A549 (cell line): ENCODE data around the gene ACVR1. TPM values are rescaled to one million over a fixed set of nuclear protein-coding genes. Genes with fewer than 3 reads are reported as not detected.
A peak's percentile ranks its signal among the peaks of the same experiment; 100 is the strongest.

Source experiments
- ATAC-seq, 2 experiments: fragments of 200-7000 bp in 1 of 2; fragments of >200 bp in 1 of 2; cut with Nextera tagmentation in 1 of 2; cut with Tn5 transposase in 1 of 2; 3 replicates each; pipeline versions ENCODE4 v1.8.0 to v1.9.1; 2018 to 2020; ENCODE audit warnings: mild to moderate bottlenecking in 1 of 2, moderate library complexity in 1 of 2
- CTCF ChIA-PET: fragments of 300-600 bp; sonication (Branson Sonifier 250); formaldehyde crosslinking; extraction: SDS; loops from one replicate; lab custom pipeline; 2021; ENCODE audit warnings: antibody characterized with exemption, inconsistent platforms; lab: Yijun Ruan, JAX
- POLR2A ChIA-PET: fragments of 350-600 bp; formaldehyde crosslinking; extraction: SDS; loops from one replicate; lab custom pipeline; 2021; ENCODE audit warnings: antibody characterized with exemption, inconsistent platforms; lab: Yijun Ruan, JAX
- DNase-seq, 2 experiments: peaks; one replicate each; pipeline versions ENCODE4 v3.0.0 to v3.0.0-alpha.2; 2011 to 2016; ENCODE audit warnings: low read depth in 1 of 2, low spot score in 1 of 2
- FAIRE-seq: peaks from 2 replicates; lab custom pipeline; 2011; peaks lifted over from hg19 to GRCh38; lab: Jason Lieb, UNC
- H3K27ac ChIP-seq, 2 experiments: fragments of >200 bp; sonication (Bioruptor Twin); formaldehyde crosslinking; 3 replicates each; pipeline ENCODE4 v1.5.1; 2016 to 2017
- H3K4me1 ChIP-seq: fragments of >200 bp; sonication (Bioruptor Twin); formaldehyde crosslinking; 3 replicates; pipeline ENCODE4 v1.6.1; 2016
- H3K4me2 ChIP-seq: fragments of >200 bp; sonication (Bioruptor Twin); formaldehyde crosslinking; 3 replicates; pipeline ENCODE4 v1.6.1; 2016
- H3K4me3 ChIP-seq: fragments of >200 bp; sonication (Bioruptor Twin); formaldehyde crosslinking; 3 replicates; pipeline ENCODE4 v1.5.1; 2016
- H3K9me3 ChIP-seq: fragments of >200 bp; sonication (Bioruptor Twin); formaldehyde crosslinking; 3 replicates; pipeline ENCODE4 v1.6.1; 2016
- HDAC2 ChIP-seq: fragments of 200-600 bp; sonication (generic); IDR thresholded peaks from 2 replicates; pipeline ENCODE4 v1.6.1; 2016
- HOXB5 ChIP-seq: fragments of 250-450 bp; sonication (Bioruptor Pico); IDR thresholded peaks from 2 replicates; pipeline ENCODE4 v1.5.0; 2020; ENCODE audit warnings: mild to moderate bottlenecking, moderate library complexity
- JUN ChIP-seq, 2 experiments: fragments of >200 bp; sonication (Bioruptor Twin); formaldehyde crosslinking; IDR thresholded peaks; 2 replicates in 1 of 2; 3 replicates in 1 of 2; pipeline ENCODE4 v1.6.1; 2016 to 2017
- MAZ ChIP-seq: fragments of 150-350 bp; IDR thresholded peaks from 2 replicates; pipeline ENCODE4 v1.6.1; 2014; ENCODE audit warnings: antibody characterized with exemption, low read depth, low read length, borderline replicate concordance
- NFE2L2 ChIP-seq: fragments of 150-350 bp; conservative IDR thresholded peaks from 2 replicates; pipeline ENCODE4 v1.6.1; 2014; ENCODE audit warnings: low read length
- NPAS2 ChIP-seq: fragments of 250-450 bp; sonication (Bioruptor Pico); IDR thresholded peaks from 2 replicates; pipeline ENCODE4 v1.8.0; 2022; ENCODE audit warnings: mild to moderate bottlenecking, moderate library complexity, borderline replicate concordance
- NR3C1 ChIP-seq: fragments of >200 bp; sonication (Bioruptor Twin); formaldehyde crosslinking; IDR thresholded peaks from 3 replicates; pipeline ENCODE4 v1.6.1; 2017
- RAD21 ChIP-seq, 2 experiments: fragments of >200 bp in 1 of 2; sonication (Bioruptor Twin) in 1 of 2; formaldehyde crosslinking in 1 of 2; IDR thresholded peaks in 1 of 2; conservative IDR thresholded peaks in 1 of 2; 2 replicates in 1 of 2; 3 replicates in 1 of 2; pipeline ENCODE4 v1.6.1; 2012 to 2018; ENCODE audit warnings: inconsistent platforms in 1 of 2
- RNF2 ChIP-seq: fragments of 200-600 bp; sonication (generic); IDR thresholded peaks from 2 replicates; pipeline ENCODE4 v1.6.1; 2016; ENCODE audit warnings: low read depth, mild to moderate bottlenecking, antibody characterized with exemption, moderate library complexity, borderline replicate concordance
- SMC3 ChIP-seq: fragments of >200 bp; sonication (Bioruptor Twin); formaldehyde crosslinking; IDR thresholded peaks from 3 replicates; pipeline ENCODE4 v1.6.1; 2018; ENCODE audit warnings: inconsistent platforms
- ZFP36 ChIP-seq: fragments of 450-650 bp; IDR thresholded peaks from 2 replicates; pipeline ENCODE4 v1.6.1; 2014; ENCODE audit warnings: borderline replicate concordance; ENCODE audit not compliant: partially characterized antibody
- WGBS: methylation state at CpG from one replicate; pipeline ENCODE4 v1.1.6; 2017; ENCODE audit errors: missing lambda C conversion rate; 5-methylcytosine and 5-hydroxymethylcytosine counted together
- polyA minus RNA-seq: library from RNA; depleted of rRNA, polyadenylated mRNA; stranded (reverse); fragments of >200 nt; gene quantifications from 2 replicates; pipeline ENCODE4 v1.2.3, GENCODE V29; 2011; rRNA and poly(A)+ RNA removed
- polyA plus RNA-seq, 4 experiments: library from polyadenylated mRNA; depleted of rRNA in 3 of 4; stranded (reverse); fragments of >200 nt; fragmentation: RNase III in 1 of 4; extraction: RNeasy Plus Mini Kit Qiagen cat#74134 plus additional on column Dnase treatment in 1 of 4; gene quantifications; 2 replicates in 3 of 4; 3 replicates in 1 of 4; pipeline ENCODE4 v1.2.3, GENCODE V29; 2011 to 2017
- TF ChIP-seq, protein P1 (sequence below): IDR thresholded peaks from 2 replicates; pipeline ENCODE4 v1.6.1; 2012
- TF ChIP-seq, protein P2 (sequence below): fragments of >200 bp; sonication (Bioruptor Twin); formaldehyde crosslinking; IDR thresholded peaks from 3 replicates; pipeline ENCODE4 v1.6.1; 2016
- TF ChIP-seq, protein P3 (sequence below): fragments of 200-600 bp; sonication (generic); IDR thresholded peaks from 2 replicates; pipeline ENCODE4 v1.6.1; 2016; ENCODE audit warnings: antibody characterized with exemption, mild to moderate bottlenecking, moderate library complexity
- TF ChIP-seq, protein P4 (sequence below): fragments of 250-450 bp; sonication (Bioruptor Pico); IDR thresholded peaks from 2 replicates; pipeline ENCODE4 v1.5.0; 2020; ENCODE audit warnings: low read depth, mild to moderate bottlenecking, moderate library complexity
- TF ChIP-seq, protein P5 (sequence below): fragments of >200 bp; sonication (Bioruptor Twin); formaldehyde crosslinking; IDR thresholded peaks from 3 replicates; pipeline ENCODE4 v1.5.1; 2016

Gene ACVR1
- 21.6 and 33.6 TPM in 2 replicates for polyA plus RNA-seq (2011; rRNA removed)
- polyA plus RNA-seq (2012; cell fraction: cytosol; rRNA removed): 10.9 and 12.0 TPM in 2 replicates
- 12.6 and 13.9 TPM in 2 replicates for polyA plus RNA-seq (2012; cell fraction: nucleus; rRNA removed)
- 14.0 to 16.5 TPM (median 14.6 TPM) in 3 replicates for polyA plus RNA-seq (2017; fragmentation: RNase III; extraction: RNeasy Plus Mini Kit Qiagen cat#74134 plus additional on column Dnase treatment)
- 22.5 and 23.0 TPM in 2 replicates for polyA minus RNA-seq

DNA sequence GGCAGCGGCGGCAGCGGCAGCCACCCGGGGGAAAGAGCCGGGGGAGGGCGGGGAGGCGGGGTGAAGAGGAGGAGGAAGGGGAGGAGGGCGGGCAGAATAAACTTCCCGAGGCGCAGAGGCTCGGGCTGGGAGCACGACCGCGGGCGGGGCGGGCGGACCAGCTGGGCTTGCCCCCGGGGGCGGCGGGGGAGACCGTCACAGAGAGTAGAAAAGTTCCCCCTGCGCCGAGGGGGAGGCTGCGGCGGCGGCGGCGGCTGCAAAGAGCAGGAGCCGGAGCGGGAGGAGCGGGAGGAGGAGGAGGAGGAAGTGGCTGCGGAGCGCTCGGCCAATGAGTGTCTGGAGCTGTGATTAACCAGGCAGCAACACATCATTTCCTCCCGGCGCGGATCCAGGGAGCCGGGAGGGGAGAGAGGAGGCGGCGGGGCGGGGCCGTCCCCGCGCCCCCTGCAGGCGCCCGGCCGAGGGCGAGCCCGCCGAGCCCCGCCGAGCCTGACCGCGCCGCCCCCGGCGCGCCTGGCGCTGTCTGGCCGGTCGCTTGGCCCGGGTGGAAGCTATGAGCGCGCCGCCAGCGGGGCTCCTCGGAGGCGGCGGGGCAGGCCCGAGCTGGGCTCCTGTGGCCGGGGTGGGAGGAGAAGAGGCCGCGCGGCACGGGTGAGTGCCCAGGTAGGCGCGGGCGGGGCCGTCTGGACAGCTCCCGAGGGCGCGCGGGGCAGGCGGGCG, at the start of gene ACVR1:
ACVR1 (minus strand) TSS at position 265 of the 720 bp plus-strand sequence. CDS start 76,837 bp downstream, outside the sequence.
- peak; percentile 78 to 95 for DNase-seq
- ChIA-PET POLR2A (interaction anchor here (0.7 to 1.7 kb wide), 12 partner anchors 9 to 597 kb away, joined by 3 to 17 read pairs (median 5); no protein-coding TSS in a partner anchor), CTCF (interaction anchor here (0.8 to 2.4 kb wide), 23 partner anchors 8 to 103 kb away, joined by 3 to 20 read pairs (median 4); no protein-coding TSS in a partner anchor)
- H3K9me3 ChIP-seq: no peaks in the 10 kb centered on the region
- peak within 1 kb of the TSS; percentile 99 for H3K4me2 ChIP-seq
- WGBS: 2% methylated on average over 24 of the region's 85 CpGs
- TF ChIP-seq, protein P1, sequence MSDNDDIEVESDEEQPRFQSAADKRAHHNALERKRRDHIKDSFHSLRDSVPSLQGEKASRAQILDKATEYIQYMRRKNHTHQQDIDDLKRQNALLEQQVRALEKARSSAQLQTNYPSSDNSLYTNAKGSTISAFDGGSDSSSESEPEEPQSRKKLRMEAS: 0 out of 2 replicates have a peak, but pooled peaks have one; percentile 23
- 0 out of 2 replicates have a peak, but pooled peaks have one; percentile 13 for TF ChIP-seq MAZ
- no peak for TF ChIP-seq NFE2L2
- TF ChIP-seq RAD21 (conservative IDR thresholded peaks at IDR 0.05 in 1 of 2, IDR thresholded peaks at IDR 0.05 in 1 of 2): peak in 1 of 2 experiments; percentile 30; a peak in 2 of 5 replicates
- peak; percentile 42 for TF ChIP-seq ZFP36
- peak; percentile 53 to 67; a peak in 4 of 5 replicates for TF ChIP-seq JUN (IDR thresholded peaks at IDR 0.05)
- TF ChIP-seq, protein P2, sequence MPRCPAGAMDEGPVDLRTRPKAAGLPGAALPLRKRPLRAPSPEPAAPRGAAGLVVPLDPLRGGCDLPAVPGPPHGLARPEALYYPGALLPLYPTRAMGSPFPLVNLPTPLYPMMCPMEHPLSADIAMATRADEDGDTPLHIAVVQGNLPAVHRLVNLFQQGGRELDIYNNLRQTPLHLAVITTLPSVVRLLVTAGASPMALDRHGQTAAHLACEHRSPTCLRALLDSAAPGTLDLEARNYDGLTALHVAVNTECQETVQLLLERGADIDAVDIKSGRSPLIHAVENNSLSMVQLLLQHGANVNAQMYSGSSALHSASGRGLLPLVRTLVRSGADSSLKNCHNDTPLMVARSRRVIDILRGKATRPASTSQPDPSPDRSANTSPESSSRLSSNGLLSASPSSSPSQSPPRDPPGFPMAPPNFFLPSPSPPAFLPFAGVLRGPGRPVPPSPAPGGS: peak; percentile 46; the same call in 2 of the 3 replicates
- TF ChIP-seq, protein P3, sequence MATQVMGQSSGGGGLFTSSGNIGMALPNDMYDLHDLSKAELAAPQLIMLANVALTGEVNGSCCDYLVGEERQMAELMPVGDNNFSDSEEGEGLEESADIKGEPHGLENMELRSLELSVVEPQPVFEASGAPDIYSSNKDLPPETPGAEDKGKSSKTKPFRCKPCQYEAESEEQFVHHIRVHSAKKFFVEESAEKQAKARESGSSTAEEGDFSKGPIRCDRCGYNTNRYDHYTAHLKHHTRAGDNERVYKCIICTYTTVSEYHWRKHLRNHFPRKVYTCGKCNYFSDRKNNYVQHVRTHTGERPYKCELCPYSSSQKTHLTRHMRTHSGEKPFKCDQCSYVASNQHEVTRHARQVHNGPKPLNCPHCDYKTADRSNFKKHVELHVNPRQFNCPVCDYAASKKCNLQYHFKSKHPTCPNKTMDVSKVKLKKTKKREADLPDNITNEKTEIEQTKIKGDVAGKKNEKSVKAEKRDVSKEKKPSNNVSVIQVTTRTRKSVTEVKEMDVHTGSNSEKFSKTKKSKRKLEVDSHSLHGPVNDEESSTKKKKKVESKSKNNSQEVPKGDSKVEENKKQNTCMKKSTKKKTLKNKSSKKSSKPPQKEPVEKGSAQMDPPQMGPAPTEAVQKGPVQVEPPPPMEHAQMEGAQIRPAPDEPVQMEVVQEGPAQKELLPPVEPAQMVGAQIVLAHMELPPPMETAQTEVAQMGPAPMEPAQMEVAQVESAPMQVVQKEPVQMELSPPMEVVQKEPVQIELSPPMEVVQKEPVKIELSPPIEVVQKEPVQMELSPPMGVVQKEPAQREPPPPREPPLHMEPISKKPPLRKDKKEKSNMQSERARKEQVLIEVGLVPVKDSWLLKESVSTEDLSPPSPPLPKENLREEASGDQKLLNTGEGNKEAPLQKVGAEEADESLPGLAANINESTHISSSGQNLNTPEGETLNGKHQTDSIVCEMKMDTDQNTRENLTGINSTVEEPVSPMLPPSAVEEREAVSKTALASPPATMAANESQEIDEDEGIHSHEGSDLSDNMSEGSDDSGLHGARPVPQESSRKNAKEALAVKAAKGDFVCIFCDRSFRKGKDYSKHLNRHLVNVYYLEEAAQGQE: peak; percentile 45
- TF ChIP-seq HOXB5 (CRISPR knock-in tag): no peak
- TF ChIP-seq, protein P4, sequence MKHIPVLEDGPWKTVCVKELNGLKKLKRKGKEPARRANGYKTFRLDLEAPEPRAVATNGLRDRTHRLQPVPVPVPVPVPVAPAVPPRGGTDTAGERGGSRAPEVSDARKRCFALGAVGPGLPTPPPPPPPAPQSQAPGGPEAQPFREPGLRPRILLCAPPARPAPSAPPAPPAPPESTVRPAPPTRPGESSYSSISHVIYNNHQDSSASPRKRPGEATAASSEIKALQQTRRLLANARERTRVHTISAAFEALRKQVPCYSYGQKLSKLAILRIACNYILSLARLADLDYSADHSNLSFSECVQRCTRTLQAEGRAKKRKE (CRISPR knock-in tag): no peak
- no peak for TF ChIP-seq NPAS2 (CRISPR knock-in tag)
- TF ChIP-seq HDAC2: no peak
- TF ChIP-seq, protein P5, sequence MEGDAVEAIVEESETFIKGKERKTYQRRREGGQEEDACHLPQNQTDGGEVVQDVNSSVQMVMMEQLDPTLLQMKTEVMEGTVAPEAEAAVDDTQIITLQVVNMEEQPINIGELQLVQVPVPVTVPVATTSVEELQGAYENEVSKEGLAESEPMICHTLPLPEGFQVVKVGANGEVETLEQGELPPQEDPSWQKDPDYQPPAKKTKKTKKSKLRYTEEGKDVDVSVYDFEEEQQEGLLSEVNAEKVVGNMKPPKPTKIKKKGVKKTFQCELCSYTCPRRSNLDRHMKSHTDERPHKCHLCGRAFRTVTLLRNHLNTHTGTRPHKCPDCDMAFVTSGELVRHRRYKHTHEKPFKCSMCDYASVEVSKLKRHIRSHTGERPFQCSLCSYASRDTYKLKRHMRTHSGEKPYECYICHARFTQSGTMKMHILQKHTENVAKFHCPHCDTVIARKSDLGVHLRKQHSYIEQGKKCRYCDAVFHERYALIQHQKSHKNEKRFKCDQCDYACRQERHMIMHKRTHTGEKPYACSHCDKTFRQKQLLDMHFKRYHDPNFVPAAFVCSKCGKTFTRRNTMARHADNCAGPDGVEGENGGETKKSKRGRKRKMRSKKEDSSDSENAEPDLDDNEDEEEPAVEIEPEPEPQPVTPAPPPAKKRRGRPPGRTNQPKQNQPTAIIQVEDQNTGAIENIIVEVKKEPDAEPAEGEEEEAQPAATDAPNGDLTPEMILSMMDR: peak; percentile 52
- peak; percentile 48; the same call in 2 of the 3 replicates for TF ChIP-seq SMC3
- TF ChIP-seq RNF2: no peak
- TF ChIP-seq NR3C1: no peak
- peak; percentile 93 to 94 for ATAC-seq
- no peak for FAIRE-seq
- H3K4me3 ChIP-seq: peak within 1 kb of the TSS; percentile 98
- peak within 1 kb of the TSS; percentile 97 to 98 for H3K27ac ChIP-seq
- H3K4me1 ChIP-seq: peaks cover 35% of the 10 kb centered on the region
